Activated B cell treated with CpG ODN at 0.5 μM for 24 hours (primary cell): Measurements from ENCODE around the gene FXYD7. TPM values are rescaled to one million over a fixed set of nuclear protein-coding genes. Genes with fewer than 3 reads are reported as not detected.
A peak's percentile ranks its signal among the peaks of the same experiment; 100 is the strongest.

Experiments used
- ATAC-seq: fragments of 200-7000 bp; cut with Tn5 transposase; one replicate; pipeline ENCODE4 v1.10.0; 2021; ENCODE audit warnings: low read depth, mild to moderate bottlenecking, moderate library complexity
- CTCF ChIA-PET: fragments of 350-600 bp; sonication (Branson Sonifier 250); formaldehyde crosslinking; loops from one replicate; lab custom pipeline; 2021; ENCODE audit warnings: antibody characterized with exemption; lab: Charles Lee
- POLR2A ChIA-PET: fragments of 350-600 bp; sonication (Branson Sonifier 250); formaldehyde crosslinking; loops from one replicate; lab custom pipeline; 2021; ENCODE audit warnings: antibody characterized with exemption; lab: Charles Lee
- DNase-seq: peaks from one replicate; pipeline ENCODE4 v3.0.0; 2022
- H3K27ac Mint-ChIP-seq: one replicate; pipeline ENCODE4 v1.8.0; 2020; ENCODE audit warnings: mixed read lengths
- H3K27me3 Mint-ChIP-seq: one replicate; pipeline ENCODE4 v1.8.0; 2021; ENCODE audit warnings: mixed read lengths
- H3K36me3 Mint-ChIP-seq: one replicate; pipeline ENCODE4 v1.8.0; 2021; ENCODE audit warnings: low read depth, mixed read lengths
- H3K4me1 Mint-ChIP-seq: one replicate; pipeline ENCODE4 v1.8.0; 2021; ENCODE audit warnings: mixed read lengths
- H3K4me3 Mint-ChIP-seq: one replicate; pipeline ENCODE4 v1.8.0; 2020; ENCODE audit warnings: mild to moderate bottlenecking, mixed read lengths
- H3K9me3 Mint-ChIP-seq: one replicate; pipeline ENCODE4 v1.8.0; 2020; ENCODE audit warnings: mixed read lengths
- intact Hi-C: fragments of 100-400 bp; cut with micrococcal nuclease; formaldehyde crosslinking; loops from one replicate; pipeline ENCODE4 v1.15.1; 2024
- total RNA-seq: library from RNA; stranded (reverse); gene quantifications from 2 replicates; pipeline ENCODE4 v1.2.3, GENCODE V29; 2022
- TF ChIP-seq, protein P1 (sequence below): fragments of 200-600 bp; IDR thresholded peaks from one replicate; pipeline ENCODE4 v1.8.0; 2022; ENCODE audit warnings: antibody characterized with exemption, mild to moderate bottlenecking

Gene FXYD7
- total RNA-seq, 1 donor from 2014 or later, result 3.0 TPM

DNA sequence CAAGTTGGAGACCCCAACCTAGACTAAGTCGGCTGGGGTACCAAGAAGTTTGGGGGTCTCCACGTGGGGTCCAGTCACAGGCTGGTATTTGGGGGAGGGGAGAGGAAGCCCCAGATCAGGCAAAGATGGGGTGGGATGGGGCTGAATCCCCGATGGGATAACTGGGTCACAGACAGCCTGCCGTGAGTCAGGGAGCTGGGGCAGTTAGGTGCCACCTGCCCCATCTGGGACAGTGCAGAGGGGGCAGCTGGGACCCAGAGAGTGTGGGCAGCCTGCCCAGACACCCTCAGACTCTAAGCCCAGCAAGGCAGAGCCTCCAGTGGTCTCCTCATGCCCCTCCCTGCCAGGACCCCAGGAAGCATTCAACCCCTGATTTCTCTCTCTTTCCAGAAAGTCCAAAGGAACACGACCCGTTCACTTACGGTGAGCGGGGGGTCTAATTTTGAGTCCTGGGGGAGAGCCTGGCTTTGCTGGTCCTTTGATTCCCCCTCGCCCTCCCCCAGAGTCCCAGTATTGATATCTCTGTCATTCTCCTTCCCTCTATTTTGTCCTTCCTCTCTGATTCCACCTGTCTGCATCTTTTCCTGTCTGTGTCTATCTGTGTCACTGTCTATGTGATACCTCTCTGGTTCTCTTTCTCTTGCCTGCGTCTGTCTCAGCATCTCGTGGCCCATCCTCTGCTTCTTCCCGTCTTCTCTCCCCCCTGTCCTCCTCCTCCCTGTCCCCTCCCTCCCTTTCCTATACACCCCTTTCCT, 2.7 kb upstream of the FXYD7 start:
- TF ChIP-seq, protein P1, sequence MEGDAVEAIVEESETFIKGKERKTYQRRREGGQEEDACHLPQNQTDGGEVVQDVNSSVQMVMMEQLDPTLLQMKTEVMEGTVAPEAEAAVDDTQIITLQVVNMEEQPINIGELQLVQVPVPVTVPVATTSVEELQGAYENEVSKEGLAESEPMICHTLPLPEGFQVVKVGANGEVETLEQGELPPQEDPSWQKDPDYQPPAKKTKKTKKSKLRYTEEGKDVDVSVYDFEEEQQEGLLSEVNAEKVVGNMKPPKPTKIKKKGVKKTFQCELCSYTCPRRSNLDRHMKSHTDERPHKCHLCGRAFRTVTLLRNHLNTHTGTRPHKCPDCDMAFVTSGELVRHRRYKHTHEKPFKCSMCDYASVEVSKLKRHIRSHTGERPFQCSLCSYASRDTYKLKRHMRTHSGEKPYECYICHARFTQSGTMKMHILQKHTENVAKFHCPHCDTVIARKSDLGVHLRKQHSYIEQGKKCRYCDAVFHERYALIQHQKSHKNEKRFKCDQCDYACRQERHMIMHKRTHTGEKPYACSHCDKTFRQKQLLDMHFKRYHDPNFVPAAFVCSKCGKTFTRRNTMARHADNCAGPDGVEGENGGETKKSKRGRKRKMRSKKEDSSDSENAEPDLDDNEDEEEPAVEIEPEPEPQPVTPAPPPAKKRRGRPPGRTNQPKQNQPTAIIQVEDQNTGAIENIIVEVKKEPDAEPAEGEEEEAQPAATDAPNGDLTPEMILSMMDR, result no peak
- no peak for ATAC-seq
- H3K27me3 Mint-ChIP-seq, result no peaks in the 10 kb centered on the region
- H3K4me3 Mint-ChIP-seq, result no peak overlapping the region
- CTCF ChIA-PET, result interaction anchor here (1.0 to 3.6 kb wide), 5 partner anchors 16 to 213 kb away, joined by 3 to 27 read pairs (median 6); no protein-coding TSS in a partner anchor
- H3K4me1 Mint-ChIP-seq, result peaks cover 45% of the 10 kb centered on the region
- no peaks in the 10 kb centered on the region for H3K9me3 Mint-ChIP-seq
- intact Hi-C loops, result loop anchor here (2.0 to 5.0 kb wide), 3 partner anchors 187 to 322 kb away; partner anchors contain the start of genes CD22 and FFAR1
- H3K36me3 Mint-ChIP-seq, result no peaks in the 10 kb centered on the region
- no peak for DNase-seq
- POLR2A ChIA-PET, result interaction anchor here (0.6 to 3.6 kb wide), 9 partner anchors 14 to 207 kb away, joined by 3 to 36 read pairs (median 18); partner anchors contain the start of genes FFAR1 and FXYD5
- H3K27ac Mint-ChIP-seq, result peak overlapping the region; percentile 19

DNA sequence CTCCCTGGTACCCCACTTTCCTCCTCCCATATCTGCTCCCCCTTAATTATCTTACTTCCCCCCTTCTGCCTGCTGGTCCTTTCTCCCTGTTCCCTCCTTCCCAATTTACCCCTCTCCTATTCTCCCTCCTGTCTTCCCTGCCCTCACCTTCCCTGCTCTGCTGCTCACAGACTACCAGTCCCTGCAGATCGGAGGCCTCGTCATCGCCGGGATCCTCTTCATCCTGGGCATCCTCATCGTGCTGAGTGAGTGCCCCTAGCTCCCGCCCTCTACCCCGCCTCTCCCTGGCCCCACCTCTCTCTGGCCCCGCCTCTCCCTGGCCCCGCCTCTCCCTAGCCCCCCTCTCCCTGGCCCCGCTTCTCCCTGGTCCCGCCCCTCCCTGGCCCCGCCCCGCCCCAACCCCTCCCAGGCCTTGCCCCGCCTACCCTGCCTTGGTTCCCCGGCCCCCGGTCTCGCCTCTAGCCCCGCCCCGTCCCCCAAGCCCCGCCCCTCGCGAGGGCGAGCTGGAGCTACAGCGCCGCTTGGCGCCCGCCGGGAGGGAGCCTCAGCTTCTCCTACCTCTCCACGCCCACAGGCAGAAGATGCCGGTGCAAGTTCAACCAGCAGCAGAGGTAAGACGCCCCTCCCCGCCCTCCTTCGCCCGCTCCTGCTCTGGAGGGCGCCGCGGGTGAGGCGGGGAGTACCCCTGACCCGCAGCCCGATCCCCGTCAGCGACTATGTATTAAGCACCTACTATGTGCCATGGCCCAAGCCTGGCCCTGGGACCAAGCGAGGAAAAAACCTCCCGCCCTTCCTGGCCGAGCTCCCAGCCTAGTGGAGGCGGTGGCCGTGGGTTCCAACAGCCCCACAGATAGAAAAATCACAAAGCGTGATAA, 1.9 kb upstream of the FXYD7 start:
- CTCF ChIA-PET, result interaction anchor here (0.7 to 3.6 kb wide), 18 partner anchors 13 to 354 kb away, joined by 3 to 27 read pairs (median 6); partner anchors contain the start of genes FXYD5 and USF2
- TF ChIP-seq, protein P1, result no peak

DNA sequence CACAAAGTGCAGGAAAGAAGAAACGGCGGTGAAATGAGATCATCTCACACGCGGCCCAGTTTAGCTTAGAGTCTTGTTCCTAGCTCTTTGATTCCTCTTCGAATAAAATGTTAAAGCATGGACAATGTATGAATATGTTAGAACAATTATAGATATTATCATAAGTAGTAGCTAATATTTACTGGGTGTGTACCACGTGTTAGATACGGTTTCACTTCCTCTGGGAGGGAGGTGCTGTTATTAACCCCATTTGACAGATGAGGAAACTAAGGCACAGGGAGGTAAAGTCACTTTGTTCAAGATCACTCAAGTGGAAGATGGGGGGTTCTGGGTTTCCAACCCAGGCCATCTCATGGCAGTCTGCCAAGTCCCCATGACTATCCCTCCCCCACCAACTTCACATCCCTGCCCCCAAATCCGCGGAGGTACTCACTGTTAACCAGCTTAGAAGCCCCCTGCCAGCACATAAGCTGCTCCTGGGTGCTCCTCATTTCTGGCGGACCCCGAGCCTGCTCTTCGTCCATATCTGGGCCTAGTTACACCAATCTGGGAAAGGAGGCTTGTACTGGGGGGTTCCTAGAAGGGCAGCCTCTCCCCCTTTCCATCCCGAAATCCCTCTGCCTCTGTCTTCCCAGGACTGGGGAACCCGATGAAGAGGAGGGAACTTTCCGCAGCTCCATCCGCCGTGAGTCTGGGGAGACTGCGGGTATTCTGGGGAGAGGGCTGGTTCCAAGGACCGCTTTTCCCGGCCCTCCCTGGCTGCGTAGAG, 1.0 kb upstream of the FXYD7 start:
- Mint-ChIP-seq H3K27me3 (no peaks in the 10 kb centered on the region), H3K9me3 (no peaks in the 10 kb centered on the region), H3K36me3 (no peaks in the 10 kb centered on the region), H3K4me3 (peak overlapping the region; percentile 87), H3K4me1 (peaks cover 39% of the 10 kb centered on the region), H3K27ac (peak overlapping the region; percentile 77)
- ATAC-seq, result peak; percentile 11
- intact Hi-C loops, result loop anchor here (1.0 to 5.0 kb wide), 9 partner anchors 13 to 320 kb away; partner anchors contain the start of genes CD22, FFAR1 and USF2
- no peak for DNase-seq
- TF ChIP-seq, protein P1, result no peak
- ChIA-PET CTCF (interaction anchor here (0.7 to 3.6 kb wide), 18 partner anchors 12 to 353 kb away, joined by 3 to 27 read pairs (median 6); partner anchors contain the start of genes FXYD5 and USF2), POLR2A (interaction anchor here (0.5 to 3.6 kb wide), 23 partner anchors 10 to 349 kb away, joined by 3 to 36 read pairs (median 4); partner anchors contain the start of genes FFAR1, FXYD5, HAMP and KRTDAP)

More for the DNA sequence above, 1.9 kb upstream of the FXYD7 start:
- no peaks in the 10 kb centered on the region for H3K36me3 Mint-ChIP-seq
- POLR2A ChIA-PET, result interaction anchor here (0.5 to 3.6 kb wide), 23 partner anchors 10 to 350 kb away, joined by 3 to 36 read pairs (median 4); partner anchors contain the start of genes FFAR1, FXYD5, HAMP and KRTDAP
- H3K4me3 Mint-ChIP-seq, result peak overlapping the region; percentile 87
- intact Hi-C loops, result loop anchor here (1.0 to 5.0 kb wide), 8 partner anchors 14 to 321 kb away; partner anchors contain the start of genes CD22 and FFAR1
- H3K4me1 Mint-ChIP-seq, result peaks cover 40% of the 10 kb centered on the region
- DNase-seq (peak; percentile 87), ATAC-seq (peak; percentile 86)
- H3K27me3 Mint-ChIP-seq, result no peaks in the 10 kb centered on the region
- peak overlapping the region; percentile 77 for H3K27ac Mint-ChIP-seq
- no peaks in the 10 kb centered on the region for H3K9me3 Mint-ChIP-seq

- H3K4me1 Mint-ChIP-seq, result peaks cover 34% of the 10 kb centered on the region
- H3K27me3 Mint-ChIP-seq, result no peaks in the 10 kb centered on the region
- intact Hi-C loops, result loop anchor here (2.0 to 5.0 kb wide), 3 partner anchors 126 to 320 kb away; partner anchors contain the start of genes CD22 and USF2
- TF ChIP-seq, protein P1, result no peak
- ATAC-seq (peak; percentile 26), DNase-seq (peak; percentile 65)
- H3K9me3 Mint-ChIP-seq, result no peaks in the 10 kb centered on the region
- ChIA-PET POLR2A (interaction anchor here (0.6 to 3.6 kb wide), 11 partner anchors 11 to 205 kb away, joined by 3 to 36 read pairs (median 8); partner anchors contain the start of genes FFAR1 and FXYD5), CTCF (interaction anchor here (1.1 to 3.6 kb wide), 10 partner anchors 11 to 320 kb away, joined by 3 to 27 read pairs (median 4); partner anchors contain the start of genes FXYD5 and USF2)
- no peaks in the 10 kb centered on the region for H3K36me3 Mint-ChIP-seq
- H3K27ac Mint-ChIP-seq, result no peak overlapping the region
- peak overlapping the region; percentile 87 for H3K4me3 Mint-ChIP-seq
Measured at GRCh38 chr19:35142606-35143230, 337 bp upstream of the FXYD7 start.
